GM18498 (cell line): ENCODE data around the gene CDKAL1.

ENCODE experiments used
- ATAC-seq: cut with Tn5 transposase; IDR thresholded peaks from one replicate; pipeline ENCODE4 v1.9.1; 2021; ENCODE audit warnings: mild to moderate bottlenecking, moderate library complexity; ENCODE audit not compliant: unreplicated experiment

The CDKAL1 gene

GRCh38 chr6:20868397-20869096 is 334.3 kb downstream of the CDKAL1 start:
- no peak for ATAC-seq

GRCh38 chr6:20870021-20870420 is 335.8 kb downstream of the CDKAL1 start:
- no peak for ATAC-seq

GRCh38 chr6:20870493-20870892 is 336.2 kb downstream of the CDKAL1 start:
- ATAC-seq: no peak

GRCh38 chr6:20873425-20874190 is 339.4 kb downstream of the CDKAL1 start:
- ATAC-seq: no peak

- no peak for ATAC-seq
These were observed 341.2 kb downstream of the CDKAL1 start for GRCh38 chr6:20875369-20875963.

GRCh38 chr6:20876036-20876435 is 341.8 kb downstream of the CDKAL1 start:
- no peak for ATAC-seq

- no peak for ATAC-seq
These were observed 342.3 kb downstream of the CDKAL1 start for GRCh38 chr6:20876561-20876960.

- peak; percentile 98 for ATAC-seq
These were observed 343.0 kb downstream of the CDKAL1 start for GRCh38 chr6:20877008-20877937.

- peak; percentile 33 for ATAC-seq
These were observed 344.9 kb downstream of the CDKAL1 start for GRCh38 chr6:20879121-20879520.

- ATAC-seq: no peak
These were observed 345.3 kb downstream of the CDKAL1 start for GRCh38 chr6:20879526-20879925.

- no peak for ATAC-seq
These were observed 347.1 kb downstream of the CDKAL1 start for GRCh38 chr6:20881365-20881764.

GRCh38 chr6:20882014-20882413 is 347.8 kb downstream of the CDKAL1 start:
- no peak for ATAC-seq

GRCh38 chr6:20885076-20885475 is 350.8 kb downstream of the CDKAL1 start:
- no peak for ATAC-seq

- ATAC-seq: no peak
These were observed 356.9 kb downstream of the CDKAL1 start for GRCh38 chr6:20891161-20891560.

GRCh38 chr6:20892365-20892764 is 358.1 kb downstream of the CDKAL1 start:
- no peak for ATAC-seq

GRCh38 chr6:20893412-20893811 is 359.2 kb downstream of the CDKAL1 start:
- no peak for ATAC-seq

- peak; percentile 88 for ATAC-seq
These were observed 366.3 kb downstream of the CDKAL1 start for GRCh38 chr6:20900389-20901160.

GRCh38 chr6:20905377-20905776 is 371.1 kb downstream of the CDKAL1 start:
- ATAC-seq: no peak

GRCh38 chr6:20906945-20907344 is 372.7 kb downstream of the CDKAL1 start:
- ATAC-seq: no peak

GRCh38 chr6:20907486-20908071 is 373.3 kb downstream of the CDKAL1 start:
- no peak for ATAC-seq
